Large intestine (tissue), 3 donors: ENCODE measurements around the gene EPB41L4A. TPM values are rescaled to one million over a fixed set of nuclear protein-coding genes. Genes with fewer than 3 reads are reported as not detected.

Experiments
- DNase-seq, 2 donors: peaks; one replicate each; pipeline versions ENCODE4 v3.0.0 to v3.0.0-alpha.2; 2013
- H3K27ac ChIP-seq: one replicate; pipeline ENCODE4 v1.5.1; 2013; ENCODE audit warnings: low read length
- H3K27me3 ChIP-seq: 2 replicates; pipeline ENCODE4 v1.6.1; 2013; ENCODE audit warnings: low read length; ENCODE audit not compliant: control insufficient read depth, insufficient read depth
- H3K36me3 ChIP-seq: 2 replicates; pipeline ENCODE4 v1.6.1; 2013; ENCODE audit warnings: low read length; ENCODE audit not compliant: control insufficient read depth, insufficient read depth
- H3K4me1 ChIP-seq: one replicate; pipeline ENCODE4 v1.6.1; 2013; ENCODE audit warnings: low read length; ENCODE audit not compliant: control insufficient read depth, insufficient read depth
- H3K4me3 ChIP-seq: one replicate; pipeline ENCODE4 v1.5.1; 2013; ENCODE audit warnings: low read length
- H3K9me3 ChIP-seq: one replicate; pipeline ENCODE4 v1.6.1; 2013; ENCODE audit warnings: mild to moderate bottlenecking, low read depth, low read length, moderate library complexity; ENCODE audit not compliant: control insufficient read depth
- WGBS: methylation state at CpG from one replicate; pipeline ENCODE4 v1.1.5; 2013; ENCODE audit warnings: low lambda C conversion rate; ENCODE audit not compliant: insufficient coverage; 5-methylcytosine and 5-hydroxymethylcytosine counted together
- polyA plus RNA-seq: library from polyadenylated mRNA; unstranded; fragments of 120-200 nt; gene quantifications from one replicate; pipeline ENCODE4 v1.2.1, GENCODE V29; 2013

Gene EPB41L4A
- polyA plus RNA-seq, 1 donor = 2.2 TPM

- no peaks in the 10 kb centered on the region for H3K27me3 ChIP-seq
- WGBS = no CpG with 5 or more reads among the region's 1 CpG
- no peaks in the 10 kb centered on the region for H3K9me3 ChIP-seq
Observed at GRCh38 chr5:112263469-112263868, 155.6 kb downstream of the EPB41L4A start.

GRCh38 chr5:112258571-112258970 lies 160.5 kb downstream of the EPB41L4A start:
- no peak for DNase-seq
- Histone ChIP-seq H3K4me3 (no peak overlapping the region), H3K4me1 (no peaks in the 10 kb centered on the region), H3K27ac (no peak overlapping the region), H3K36me3 (no peaks in the 10 kb centered on the region), H3K9me3 (no peaks in the 10 kb centered on the region), H3K27me3 (no peaks in the 10 kb centered on the region)
- 100% methylated on average over 1 of the region's 2 CpGs for WGBS

More at GRCh38 chr5:112263469-112263868, 155.6 kb downstream of the EPB41L4A start:
- Histone ChIP-seq H3K4me3 (no peak overlapping the region), H3K27ac (no peak overlapping the region), H3K4me1 (no peaks in the 10 kb centered on the region), H3K36me3 (no peaks in the 10 kb centered on the region)
- no peak for DNase-seq

GRCh38 chr5:112257976-112258375 lies 161.1 kb downstream of the EPB41L4A start:
- Histone ChIP-seq H3K36me3 (no peaks in the 10 kb centered on the region), H3K4me1 (no peaks in the 10 kb centered on the region), H3K27ac (no peak overlapping the region), H3K9me3 (no peaks in the 10 kb centered on the region), H3K27me3 (no peaks in the 10 kb centered on the region), H3K4me3 (no peak overlapping the region)
- DNase-seq = no peak

- Histone ChIP-seq H3K27me3 (no peaks in the 10 kb centered on the region), H3K9me3 (no peaks in the 10 kb centered on the region), H3K36me3 (no peaks in the 10 kb centered on the region), H3K4me3 (no peak overlapping the region), H3K27ac (no peak overlapping the region), H3K4me1 (no peaks in the 10 kb centered on the region)
- DNase-seq = no peak
Observed at GRCh38 chr5:112257005-112257404, 162.1 kb downstream of the EPB41L4A start.

- Histone ChIP-seq H3K27ac (no peak overlapping the region), H3K4me3 (no peak overlapping the region), H3K4me1 (no peaks in the 10 kb centered on the region), H3K27me3 (no peaks in the 10 kb centered on the region), H3K36me3 (no peaks in the 10 kb centered on the region), H3K9me3 (no peaks in the 10 kb centered on the region)
- 75% methylated on average over 2 of the region's 5 CpGs for whole genome bisulfite sequencing
- DNase-seq = no peak
Observed at GRCh38 chr5:112254303-112254702, 164.8 kb downstream of the EPB41L4A start.

GRCh38 chr5:112253478-112254250 lies 165.4 kb downstream of the EPB41L4A start:
- H3K27ac ChIP-seq = no peak overlapping the region
- no peaks in the 10 kb centered on the region for H3K9me3 ChIP-seq
- H3K27me3 ChIP-seq = no peaks in the 10 kb centered on the region
- WGBS = 95% methylated on average over 2 of the region's 9 CpGs
- H3K4me3 ChIP-seq = no peak overlapping the region
- H3K4me1 ChIP-seq = no peaks in the 10 kb centered on the region
- DNase-seq = no peak
- no peaks in the 10 kb centered on the region for H3K36me3 ChIP-seq

- no peak for DNase-seq
- Histone ChIP-seq H3K4me3 (no peak overlapping the region), H3K27ac (no peak overlapping the region), H3K36me3 (no peaks in the 10 kb centered on the region), H3K4me1 (no peaks in the 10 kb centered on the region), H3K9me3 (no peaks in the 10 kb centered on the region), H3K27me3 (no peaks in the 10 kb centered on the region)
- WGBS = no CpG with 5 or more reads among the region's 2 CpGs
Observed at GRCh38 chr5:112250551-112250950, 168.5 kb downstream of the EPB41L4A start.

GRCh38 chr5:112248623-112249022 lies 170.5 kb downstream of the EPB41L4A start:
- Histone ChIP-seq H3K27ac (no peak overlapping the region), H3K4me1 (no peaks in the 10 kb centered on the region), H3K9me3 (no peaks in the 10 kb centered on the region), H3K4me3 (no peak overlapping the region), H3K36me3 (no peaks in the 10 kb centered on the region), H3K27me3 (no peaks in the 10 kb centered on the region)
- WGBS = no CpG with 5 or more reads among the region's 2 CpGs
- no peak for DNase-seq

- Histone ChIP-seq H3K4me3 (no peak overlapping the region), H3K9me3 (no peaks in the 10 kb centered on the region), H3K27me3 (no peaks in the 10 kb centered on the region), H3K36me3 (no peaks in the 10 kb centered on the region), H3K27ac (no peak overlapping the region), H3K4me1 (no peaks in the 10 kb centered on the region)
- no peak for DNase-seq
Observed at GRCh38 chr5:112247960-112248359, 171.1 kb downstream of the EPB41L4A start.

GRCh38 chr5:112245656-112246055 lies 173.4 kb downstream of the EPB41L4A start:
- H3K27me3 ChIP-seq = no peaks in the 10 kb centered on the region
- no peaks in the 10 kb centered on the region for H3K36me3 ChIP-seq
- H3K27ac ChIP-seq = no peak overlapping the region
- WGBS = 62% methylated on average over 3 of the region's 5 CpGs
- H3K4me3 ChIP-seq = no peak overlapping the region
- H3K4me1 ChIP-seq = no peaks in the 10 kb centered on the region
- no peaks in the 10 kb centered on the region for H3K9me3 ChIP-seq
- no peak for DNase-seq

- H3K4me3 ChIP-seq = no peak overlapping the region
- no peak for DNase-seq
- no peaks in the 10 kb centered on the region for H3K27me3 ChIP-seq
- WGBS = no CpG with 5 or more reads among the region's 3 CpGs
- no peaks in the 10 kb centered on the region for H3K36me3 ChIP-seq
- H3K9me3 ChIP-seq = no peaks in the 10 kb centered on the region
- no peaks in the 10 kb centered on the region for H3K4me1 ChIP-seq
- H3K27ac ChIP-seq = no peak overlapping the region
Observed at GRCh38 chr5:112239996-112240395, 179.1 kb downstream of the EPB41L4A start.
